Left lung (tissue), 10 donors: ENCODE measurements around the gene TAX1BP3. TPM values are rescaled to one million over a fixed set of nuclear protein-coding genes. Genes with fewer than 3 reads are reported as not detected.

Source experiments
- ATAC-seq: fragments of 200-7000 bp; cut with Tn5 transposase; one replicate; pipeline ENCODE4 v1.9.1; 2020; ENCODE audit warnings: moderate library complexity
- DNase-seq, 4 donors: peaks; one replicate each; pipeline ENCODE4 v3.0.0-alpha.2; 2013 to 2020
- H3K27ac ChIP-seq, 2 donors: fragments of 200-600 bp; sonication (generic) in 1 of 2; one replicate each; pipeline versions ENCODE4 v1.5.0 to v1.8.0; 2020 to 2021
- H3K27me3 ChIP-seq, 2 donors: fragments of 200-600 bp; sonication (generic) in 1 of 2; one replicate each; pipeline versions ENCODE4 v1.5.0 to v1.8.0; 2020 to 2021
- H3K36me3 ChIP-seq, 2 donors: fragments of 200-600 bp; sonication (generic) in 1 of 2; one replicate each; pipeline versions ENCODE4 v1.5.0 to v1.8.0; 2020 to 2021
- H3K4me1 ChIP-seq, 2 donors: fragments of 200-600 bp; one replicate each; pipeline ENCODE4 v1.8.0; 2021
- H3K4me3 ChIP-seq, 2 donors: fragments of 200-600 bp; sonication (generic) in 1 of 2; one replicate each; pipeline versions ENCODE4 v1.5.0 to v1.8.0; 2020 to 2021; ENCODE audit warnings: mild to moderate bottlenecking in 1 of 2
- H3K9me3 ChIP-seq, 2 donors: fragments of 200-600 bp; sonication (generic) in 1 of 2; one replicate each; pipeline versions ENCODE4 v1.5.0 to v1.8.0; 2020 to 2021
- intact Hi-C, 2 donors: fragments of 100-400 bp; cut with DNase I; formaldehyde crosslinking; loops; one replicate each; pipeline versions ENCODE4 v1.11.2 to v1.14.2; 2022
- polyA plus RNA-seq, 6 donors: library from polyadenylated mRNA; unstranded; fragments of 120-200 nt; gene quantifications; one replicate each; pipeline ENCODE4 v1.2.1, GENCODE V29; 2013; ENCODE audit not compliant: insufficient read length in 6 of 6
- total RNA-seq, 2 donors: library from RNA; stranded (reverse); fragmentation: NEBNext Ultra II Directional; extraction: Animal tissue kit (Norgen Biotek cat#: 25700); gene quantifications; one replicate each; pipeline ENCODE4 v1.2.1, GENCODE V29; 2021
- TF ChIP-seq, protein P1 (sequence below), 2 donors: fragments of 200-600 bp; sonication (generic) in 1 of 2; IDR thresholded peaks; one replicate each; pipeline versions ENCODE4 v1.5.0 to v1.8.0; 2021; ENCODE audit warnings: antibody characterized with exemption in 2 of 2
- donor health status: DM: no; HTN: yes; CAD: no.
- donor health status: DM: no; HTN: no; CAD: no.

TAX1BP3 gene
- total and polyA plus RNA-seq, 8 donors = 65.2 to 194 (median 86.1) TPM

GRCh38 chr17:3688027-3688553, 19.7 kb upstream of the TAX1BP3 start:
- DNase-seq (no peak), ATAC-seq (no peak)
- no peak overlapping the region for H3K4me3 ChIP-seq
- peaks cover 0 to 75% of the 10 kb centered on the region in 2 donors for H3K27me3 ChIP-seq
- intact Hi-C loops = no loop called here
- no peaks in the 10 kb centered on the region for H3K36me3 ChIP-seq
- no peaks in the 10 kb centered on the region for H3K9me3 ChIP-seq
- no peak overlapping the region for H3K27ac ChIP-seq
- TF ChIP-seq, protein P1, sequence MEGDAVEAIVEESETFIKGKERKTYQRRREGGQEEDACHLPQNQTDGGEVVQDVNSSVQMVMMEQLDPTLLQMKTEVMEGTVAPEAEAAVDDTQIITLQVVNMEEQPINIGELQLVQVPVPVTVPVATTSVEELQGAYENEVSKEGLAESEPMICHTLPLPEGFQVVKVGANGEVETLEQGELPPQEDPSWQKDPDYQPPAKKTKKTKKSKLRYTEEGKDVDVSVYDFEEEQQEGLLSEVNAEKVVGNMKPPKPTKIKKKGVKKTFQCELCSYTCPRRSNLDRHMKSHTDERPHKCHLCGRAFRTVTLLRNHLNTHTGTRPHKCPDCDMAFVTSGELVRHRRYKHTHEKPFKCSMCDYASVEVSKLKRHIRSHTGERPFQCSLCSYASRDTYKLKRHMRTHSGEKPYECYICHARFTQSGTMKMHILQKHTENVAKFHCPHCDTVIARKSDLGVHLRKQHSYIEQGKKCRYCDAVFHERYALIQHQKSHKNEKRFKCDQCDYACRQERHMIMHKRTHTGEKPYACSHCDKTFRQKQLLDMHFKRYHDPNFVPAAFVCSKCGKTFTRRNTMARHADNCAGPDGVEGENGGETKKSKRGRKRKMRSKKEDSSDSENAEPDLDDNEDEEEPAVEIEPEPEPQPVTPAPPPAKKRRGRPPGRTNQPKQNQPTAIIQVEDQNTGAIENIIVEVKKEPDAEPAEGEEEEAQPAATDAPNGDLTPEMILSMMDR (IDR thresholded peaks at IDR 0.05) = no peak
- peaks cover 0 to 1% of the 10 kb centered on the region in 2 donors for H3K4me1 ChIP-seq

GRCh38 chr17:3685174-3685573, 16.8 kb upstream of the TAX1BP3 start:
- Histone ChIP-seq H3K9me3 (no peaks in the 10 kb centered on the region), H3K36me3 (no peaks in the 10 kb centered on the region), H3K27me3 (peaks cover 0 to 69% of the 10 kb centered on the region in 2 donors), H3K4me3 (no peak overlapping the region), H3K27ac (no peak overlapping the region), H3K4me1 (peaks cover 0 to 6% of the 10 kb centered on the region in 2 donors)
- TF ChIP-seq, protein P1 (IDR thresholded peaks at IDR 0.05) = no peak
- DNase-seq (peak in 1 of 4 donors; percentile 34), ATAC-seq (no peak)
- intact Hi-C loops = no loop called here

DNA sequence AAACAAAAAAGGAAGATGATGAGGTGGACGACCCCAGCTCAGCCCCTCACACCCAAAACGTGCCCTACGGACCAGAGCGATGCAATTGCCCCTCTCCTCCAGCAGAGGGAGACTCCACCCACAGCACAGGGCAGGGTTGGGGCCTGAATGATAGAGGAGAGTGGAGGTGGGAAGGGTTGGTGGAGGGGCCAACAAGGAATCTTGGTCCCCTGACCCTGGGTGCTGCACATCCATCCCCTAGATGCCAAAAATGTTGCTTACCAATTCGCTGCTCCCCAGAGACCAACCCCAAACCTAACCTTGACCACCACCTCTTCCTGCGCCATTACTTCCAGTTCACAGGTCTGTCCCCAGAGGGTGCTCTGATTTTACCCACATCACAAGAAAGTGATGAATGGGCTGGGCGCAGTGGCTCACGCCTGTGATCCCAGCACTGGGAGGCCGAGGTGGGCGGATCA, 14.7 kb upstream of the TAX1BP3 start:
- H3K4me3 ChIP-seq = no peak overlapping the region
- H3K27ac ChIP-seq = no peak overlapping the region
- ATAC-seq = peak; percentile 92
- no peaks in the 10 kb centered on the region for H3K36me3 ChIP-seq
- no peak for DNase-seq
- H3K9me3 ChIP-seq = no peaks in the 10 kb centered on the region
- TF ChIP-seq, protein P1 (IDR thresholded peaks at IDR 0.05) = peak; percentile 91
- H3K4me1 ChIP-seq = peaks cover 0 to 6% of the 10 kb centered on the region in 2 donors
- peaks cover 0 to 68% of the 10 kb centered on the region in 2 donors for H3K27me3 ChIP-seq
- intact Hi-C loops = no loop called here

GRCh38 chr17:3682033-3682432, 13.7 kb upstream of the TAX1BP3 start:
- Histone ChIP-seq H3K36me3 (no peaks in the 10 kb centered on the region), H3K27ac (no peak overlapping the region), H3K27me3 (peaks cover 0 to 71% of the 10 kb centered on the region in 2 donors), H3K4me3 (no peak overlapping the region), H3K4me1 (peaks cover 0 to 6% of the 10 kb centered on the region in 2 donors), H3K9me3 (no peaks in the 10 kb centered on the region)
- ATAC-seq = no peak
- TF ChIP-seq, protein P1 (IDR thresholded peaks at IDR 0.05) = no peak
- intact Hi-C loops = no loop called here
- DNase-seq = no peak

DNA sequence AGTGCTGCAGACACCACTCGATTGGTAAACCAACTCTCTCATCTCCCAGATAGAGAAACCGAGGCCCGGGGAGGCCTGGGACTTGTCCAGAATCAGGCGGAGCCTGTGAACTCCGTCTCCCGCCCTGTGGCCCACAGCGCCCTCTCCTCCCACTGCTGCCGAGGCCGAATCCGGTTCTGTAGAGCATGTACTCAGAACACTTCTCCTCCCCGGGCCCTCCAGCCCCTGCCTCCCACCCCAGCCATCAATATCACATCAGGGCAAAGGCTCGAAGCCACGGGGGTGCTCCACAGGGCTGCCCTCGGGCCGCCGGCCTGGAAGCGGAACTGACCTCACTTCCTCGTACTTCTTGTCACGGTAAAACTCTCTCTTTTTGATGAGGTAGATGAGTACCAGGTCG, 13.2 kb upstream of the TAX1BP3 start:
- no peaks in the 10 kb centered on the region for H3K36me3 ChIP-seq
- H3K4me1 ChIP-seq = peaks cover 0 to 6% of the 10 kb centered on the region in 2 donors
- peaks cover 0 to 73% of the 10 kb centered on the region in 2 donors for H3K27me3 ChIP-seq
- H3K9me3 ChIP-seq = no peaks in the 10 kb centered on the region
- intact Hi-C loops = no loop called here
- no peak overlapping the region for H3K4me3 ChIP-seq
- no peak overlapping the region for H3K27ac ChIP-seq
- ATAC-seq (no peak), DNase-seq (no peak)
- TF ChIP-seq, protein P1 (IDR thresholded peaks at IDR 0.05) = no peak
